ENCODE data around the gene NOP16. TPM values are rescaled to one million over a fixed set of nuclear protein-coding genes. Genes with fewer than 3 reads are reported as not detected.

The NOP16 gene
- total RNA-seq, 2 experiments from 2014 or later: 154 to 158 TPM

DNA sequence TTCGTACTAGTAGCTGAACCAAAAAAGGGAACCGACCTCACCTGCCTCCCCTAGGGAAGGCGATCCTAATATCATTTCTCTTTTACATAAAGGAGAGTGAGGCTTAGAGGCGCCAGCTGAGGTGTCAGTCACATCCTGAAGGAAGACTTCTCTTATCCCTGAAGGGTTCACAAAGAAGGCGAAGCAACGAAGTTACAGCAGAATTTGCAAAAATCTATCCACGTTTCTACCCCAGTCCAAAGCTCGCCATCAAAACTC, 26.2 kb downstream of the NOP16 start:
- Mint-ChIP-seq H3K27me3 (no peaks in the 10 kb centered on the region), H3K36me3 (peaks cover 20% of the 10 kb centered on the region), H3K9me3 (no peaks in the 10 kb centered on the region), H3K4me1 (peaks cover 26% of the 10 kb centered on the region), H3K27ac (peak overlapping the region; percentile 98), H3K4me3 (peak overlapping the region; percentile 99)
- DNase-seq: no peak

GRCh38 chr5:176361437-176362232, 26.8 kb downstream of the NOP16 start, which contains the start of gene KIAA1191:
TSS of gene KIAA1191 (minus strand) at chr5:176361764. CDS start at chr5:176359508, 2,256 bp downstream.
- H3K4me1 Mint-ChIP-seq: peaks cover 25% of the 10 kb centered on the region
- H3K36me3 Mint-ChIP-seq: peaks cover 18% of the 10 kb centered on the region
- no peaks in the 10 kb centered on the region for H3K9me3 Mint-ChIP-seq
- peak within 1 kb of the TSS; percentile 99 for H3K4me3 Mint-ChIP-seq
- no peaks in the 10 kb centered on the region for H3K27me3 Mint-ChIP-seq
- H3K27ac Mint-ChIP-seq: peak within 1 kb of the TSS; percentile 98
- DNase-seq: peak; percentile 93

GRCh38 chr5:176360894-176361436, 27.4 kb downstream of the NOP16 start:
- peak overlapping the region; percentile 98 for H3K27ac Mint-ChIP-seq
- DNase-seq: no peak
- H3K4me3 Mint-ChIP-seq: peak overlapping the region; percentile 99
- peaks cover 25% of the 10 kb centered on the region for H3K4me1 Mint-ChIP-seq
- peaks cover 17% of the 10 kb centered on the region for H3K36me3 Mint-ChIP-seq
- no peaks in the 10 kb centered on the region for H3K9me3 Mint-ChIP-seq
- no peaks in the 10 kb centered on the region for H3K27me3 Mint-ChIP-seq

GRCh38 chr5:176359658-176360057, 28.7 kb downstream of the NOP16 start:
- Mint-ChIP-seq H3K27ac (peak overlapping the region; percentile 65), H3K27me3 (no peaks in the 10 kb centered on the region), H3K4me3 (peak overlapping the region; percentile 99), H3K9me3 (no peaks in the 10 kb centered on the region), H3K4me1 (peaks cover 31% of the 10 kb centered on the region), H3K36me3 (peaks cover 21% of the 10 kb centered on the region)
- no peak for DNase-seq

- no peaks in the 10 kb centered on the region for H3K9me3 Mint-ChIP-seq
- H3K27ac Mint-ChIP-seq: no peak overlapping the region
- no peaks in the 10 kb centered on the region for H3K27me3 Mint-ChIP-seq
- H3K36me3 Mint-ChIP-seq: peaks cover 35% of the 10 kb centered on the region
- DNase-seq: no peak
- H3K4me3 Mint-ChIP-seq: no peak overlapping the region
- peaks cover 33% of the 10 kb centered on the region for H3K4me1 Mint-ChIP-seq
Observed at GRCh38 chr5:176356179-176356566, 32.2 kb downstream of the NOP16 start.

- Mint-ChIP-seq H3K27ac (no peak overlapping the region), H3K27me3 (no peaks in the 10 kb centered on the region), H3K4me1 (peaks cover 33% of the 10 kb centered on the region), H3K4me3 (no peak overlapping the region), H3K9me3 (no peaks in the 10 kb centered on the region), H3K36me3 (peaks cover 35% of the 10 kb centered on the region)
- no peak for DNase-seq
Observed at GRCh38 chr5:176355400-176356178, 32.8 kb downstream of the NOP16 start.

DNA sequence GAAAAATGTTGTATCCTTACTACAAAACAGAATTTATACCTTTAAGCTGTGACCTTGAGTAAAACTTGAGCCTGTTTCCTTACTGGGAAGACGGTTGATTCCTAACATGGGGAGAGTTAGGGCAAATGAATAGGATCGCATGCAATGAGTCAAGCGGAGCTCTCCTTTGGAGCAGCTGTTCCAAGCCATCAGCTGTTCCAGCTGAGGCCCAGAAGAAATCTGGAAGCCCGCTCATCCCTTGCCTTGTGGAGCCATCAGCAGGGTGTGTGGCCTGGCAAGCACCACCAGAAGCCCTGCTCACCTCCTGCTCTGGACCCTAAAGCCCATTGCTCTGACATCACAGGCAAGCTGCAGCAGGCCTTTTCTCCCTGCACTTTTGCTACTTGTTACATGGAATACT, 34.9 kb downstream of the NOP16 start:
- no peak overlapping the region for H3K4me3 Mint-ChIP-seq
- H3K27ac Mint-ChIP-seq: no peak overlapping the region
- H3K4me1 Mint-ChIP-seq: peaks cover 24% of the 10 kb centered on the region
- no peaks in the 10 kb centered on the region for H3K27me3 Mint-ChIP-seq
- peaks cover 43% of the 10 kb centered on the region for H3K36me3 Mint-ChIP-seq
- no peaks in the 10 kb centered on the region for H3K9me3 Mint-ChIP-seq
- DNase-seq: no peak

GRCh38 chr5:176352116-176352878, 36.1 kb downstream of the NOP16 start:
- DNase-seq: no peak
- Mint-ChIP-seq H3K27me3 (no peaks in the 10 kb centered on the region), H3K4me1 (peaks cover 18% of the 10 kb centered on the region), H3K36me3 (peaks cover 44% of the 10 kb centered on the region), H3K27ac (peak overlapping the region; percentile 9), H3K4me3 (no peak overlapping the region), H3K9me3 (no peaks in the 10 kb centered on the region)

DNA sequence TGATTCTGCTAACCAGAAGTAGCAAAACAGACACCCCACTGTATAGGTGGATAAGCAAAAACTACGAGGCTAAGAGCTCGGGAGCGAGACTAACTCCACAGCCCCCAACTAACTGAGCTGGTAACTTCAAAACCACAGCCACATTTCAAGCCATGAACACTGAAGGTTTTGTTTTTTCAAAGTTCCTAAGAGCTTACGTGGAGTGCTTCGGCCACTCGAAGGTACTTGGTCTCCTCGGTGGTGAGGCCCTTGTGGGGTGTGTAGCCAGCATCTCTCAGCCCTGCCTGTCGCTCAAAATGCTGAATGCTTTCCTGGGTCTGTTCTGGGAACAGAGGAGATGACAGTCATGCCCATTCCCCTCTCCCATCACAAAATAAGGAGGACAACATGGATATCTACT, 38.0 kb downstream of the NOP16 start:
- no peak for DNase-seq
- peaks cover 41% of the 10 kb centered on the region for H3K36me3 Mint-ChIP-seq
- no peaks in the 10 kb centered on the region for H3K27me3 Mint-ChIP-seq
- no peaks in the 10 kb centered on the region for H3K9me3 Mint-ChIP-seq
- H3K27ac Mint-ChIP-seq: peak overlapping the region; percentile 10
- no peak overlapping the region for H3K4me3 Mint-ChIP-seq
- peaks cover 14% of the 10 kb centered on the region for H3K4me1 Mint-ChIP-seq

DNA sequence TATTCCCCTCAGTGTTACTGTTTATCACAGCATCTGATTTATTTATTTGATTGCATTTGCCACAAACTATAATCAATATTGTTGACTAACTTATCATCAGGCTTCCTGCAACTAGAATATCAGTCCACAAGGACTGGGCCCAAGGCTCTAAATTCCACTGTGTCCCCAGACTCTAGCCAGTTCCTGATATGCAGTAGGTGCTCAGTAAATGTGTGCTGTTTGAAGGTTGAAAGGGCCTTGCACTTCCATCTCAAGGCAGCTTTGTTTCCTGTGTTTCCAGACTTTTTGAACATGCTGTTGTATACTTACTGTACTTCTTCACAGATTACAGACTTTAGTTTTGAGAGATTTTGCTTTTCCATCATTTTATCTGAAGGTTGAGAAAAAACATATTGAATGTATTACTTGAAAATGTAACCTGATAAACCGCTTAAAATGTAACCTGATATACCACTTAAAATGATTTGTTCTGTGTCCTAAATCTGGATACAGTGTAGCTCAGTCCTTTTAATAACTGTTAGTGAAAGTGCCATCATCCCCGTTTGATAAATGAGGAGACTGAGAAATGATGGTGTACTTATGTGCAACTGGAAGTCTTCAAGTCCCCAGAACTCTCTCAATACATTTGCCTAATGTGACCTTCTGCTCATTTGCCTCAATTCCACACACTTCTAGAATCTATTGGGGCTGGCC, 45.5 kb downstream of the NOP16 start:
- Mint-ChIP-seq H3K27ac (no peak overlapping the region), H3K4me3 (no peak overlapping the region), H3K27me3 (no peaks in the 10 kb centered on the region), H3K4me1 (no peaks in the 10 kb centered on the region), H3K9me3 (no peaks in the 10 kb centered on the region), H3K36me3 (peaks cover 12% of the 10 kb centered on the region)
- DNase-seq: no peak

DNA sequence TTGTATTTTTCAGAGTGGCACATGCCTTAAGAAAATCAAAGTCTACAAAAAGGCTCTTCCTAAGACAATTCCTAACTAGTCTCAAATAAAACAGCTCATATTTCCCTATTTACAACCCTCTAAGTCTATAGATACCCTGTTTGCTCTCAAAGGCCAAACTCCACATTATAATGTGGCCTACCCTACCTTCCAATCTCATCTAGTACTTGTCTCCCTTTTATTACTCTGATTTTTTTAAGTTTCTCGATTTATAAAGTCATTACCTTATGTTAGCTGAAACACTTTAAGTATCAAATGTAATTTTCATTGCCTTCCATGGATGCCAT, 46.3 kb downstream of the NOP16 start:
- Mint-ChIP-seq H3K36me3 (peaks cover 8% of the 10 kb centered on the region), H3K4me1 (no peaks in the 10 kb centered on the region), H3K9me3 (no peaks in the 10 kb centered on the region), H3K27me3 (no peaks in the 10 kb centered on the region), H3K27ac (no peak overlapping the region), H3K4me3 (no peak overlapping the region)
- DNase-seq: no peak

- Mint-ChIP-seq H3K27me3 (no peaks in the 10 kb centered on the region), H3K36me3 (peaks cover 13% of the 10 kb centered on the region), H3K4me1 (no peaks in the 10 kb centered on the region), H3K4me3 (no peak overlapping the region), H3K9me3 (no peaks in the 10 kb centered on the region), H3K27ac (no peak overlapping the region)
- DNase-seq: no peak
Observed at GRCh38 chr5:176341325-176342157, 46.9 kb downstream of the NOP16 start.

- H3K9me3 Mint-ChIP-seq: no peaks in the 10 kb centered on the region
- no peak overlapping the region for H3K4me3 Mint-ChIP-seq
- DNase-seq: no peak
- H3K27ac Mint-ChIP-seq: no peak overlapping the region
- H3K4me1 Mint-ChIP-seq: no peaks in the 10 kb centered on the region
- H3K36me3 Mint-ChIP-seq: peaks cover 18% of the 10 kb centered on the region
- H3K27me3 Mint-ChIP-seq: no peaks in the 10 kb centered on the region
Observed at GRCh38 chr5:176339304-176339703, 49.1 kb downstream of the NOP16 start.

GRCh38 chr5:176337913-176338312, 50.5 kb downstream of the NOP16 start:
- no peak overlapping the region for H3K4me3 Mint-ChIP-seq
- H3K27me3 Mint-ChIP-seq: no peaks in the 10 kb centered on the region
- peaks cover 28% of the 10 kb centered on the region for H3K36me3 Mint-ChIP-seq
- DNase-seq: no peak
- H3K9me3 Mint-ChIP-seq: peaks cover 6% of the 10 kb centered on the region
- H3K27ac Mint-ChIP-seq: no peak overlapping the region
- H3K4me1 Mint-ChIP-seq: no peaks in the 10 kb centered on the region
